Trophoblast cell (in vitro differentiated cells and primary cell): Measurements from ENCODE around the gene IVD.

Source experiments
- DNase-seq, 2 donors: peaks; one replicate each; pipeline ENCODE4 v3.0.0-alpha.2; 2016
- H2AFZ ChIP-seq: 2 replicates; pipeline ENCODE4 v1.6.1; 2013; ENCODE audit warnings: low read length, moderate library complexity, mild to moderate bottlenecking; ENCODE audit not compliant: insufficient read depth, poor library complexity
- H2AK5ac ChIP-seq: 2 replicates; pipeline ENCODE4 v1.6.1; 2013; ENCODE audit warnings: mild to moderate bottlenecking, low read length
- H2BK120ac ChIP-seq: 2 replicates; pipeline ENCODE4 v1.6.1; 2013; ENCODE audit warnings: low read length, mild to moderate bottlenecking, moderate library complexity; ENCODE audit not compliant: insufficient read depth, poor library complexity
- H2BK12ac ChIP-seq: 2 replicates; pipeline ENCODE4 v1.6.1; 2013; ENCODE audit warnings: mild to moderate bottlenecking, low read length, moderate library complexity
- H2BK5ac ChIP-seq: 2 replicates; pipeline ENCODE4 v1.6.1; 2013; ENCODE audit warnings: low read length, low read depth, moderate library complexity, mild to moderate bottlenecking; ENCODE audit not compliant: poor library complexity
- H3K14ac ChIP-seq: 2 replicates; pipeline ENCODE4 v1.6.1; 2013; ENCODE audit warnings: mild to moderate bottlenecking, low read length
- H3K18ac ChIP-seq: 2 replicates; pipeline ENCODE4 v1.6.1; 2013; ENCODE audit warnings: mild to moderate bottlenecking, low read length
- H3K23ac ChIP-seq: 2 replicates; pipeline ENCODE4 v1.6.1; 2013; ENCODE audit warnings: low read length
- H3K27ac ChIP-seq: 2 replicates; pipeline ENCODE4 v1.5.1; 2013; ENCODE audit warnings: low read depth, mild to moderate bottlenecking, inconsistent platforms, low read length, moderate library complexity
- H3K27me3 ChIP-seq: 2 replicates; pipeline ENCODE4 v1.6.1; 2013; ENCODE audit warnings: inconsistent platforms, mild to moderate bottlenecking, low read length, moderate library complexity; ENCODE audit not compliant: insufficient read depth
- H3K36me3 ChIP-seq, 2 experiments: 1 replicate in 1 of 2; 2 replicates in 1 of 2; pipeline ENCODE4 v1.6.1; 2013; ENCODE audit warnings: low read length in 2 of 2, mild to moderate bottlenecking in 2 of 2, moderate library complexity in 1 of 2; ENCODE audit not compliant: insufficient read depth in 2 of 2, control insufficient read depth in 1 of 2
- H3K4ac ChIP-seq: 2 replicates; pipeline ENCODE4 v1.6.1; 2013; ENCODE audit warnings: low read depth, mild to moderate bottlenecking, low read length, moderate library complexity
- H3K4me1 ChIP-seq, 2 experiments: 1 replicate in 1 of 2; 2 replicates in 1 of 2; pipeline ENCODE4 v1.6.1; 2013; ENCODE audit warnings: low read length in 2 of 2, mild to moderate bottlenecking in 2 of 2, moderate library complexity in 1 of 2; ENCODE audit not compliant: insufficient read depth in 2 of 2, control insufficient read depth in 1 of 2
- H3K4me2 ChIP-seq: 2 replicates; pipeline ENCODE4 v1.6.1; 2013; ENCODE audit warnings: inconsistent platforms, mild to moderate bottlenecking, low read length, moderate library complexity
- H3K4me3 ChIP-seq: 2 replicates; pipeline ENCODE4 v1.5.1; 2013; ENCODE audit warnings: mild to moderate bottlenecking, low read depth, low read length, inconsistent platforms
- H3K79me1 ChIP-seq: one replicate; pipeline ENCODE4 v1.6.1; 2013; ENCODE audit warnings: low read length
- H3K79me2 ChIP-seq: 2 replicates; pipeline ENCODE4 v1.6.1; 2013; ENCODE audit warnings: low read length, mild to moderate bottlenecking; ENCODE audit not compliant: control insufficient read depth, insufficient read depth, poor library complexity
- H3K9ac ChIP-seq: 2 replicates; pipeline ENCODE4 v1.6.1; 2013; ENCODE audit warnings: mild to moderate bottlenecking, low read length
- H3K9me3 ChIP-seq: 2 replicates; pipeline ENCODE4 v1.6.1; 2013; ENCODE audit warnings: low read depth, mild to moderate bottlenecking, control low read depth, inconsistent platforms, low read length; ENCODE audit not compliant: insufficient read depth
- H4K12ac ChIP-seq: 2 replicates; pipeline ENCODE4 v1.6.1; 2013; ENCODE audit warnings: low read depth, mild to moderate bottlenecking, low read length, moderate library complexity
- H4K8ac ChIP-seq: 2 replicates; pipeline ENCODE4 v1.6.1; 2013; ENCODE audit warnings: low read depth, mild to moderate bottlenecking, low read length, moderate library complexity
- H4K91ac ChIP-seq: one replicate; pipeline ENCODE4 v1.6.1; 2013; ENCODE audit warnings: low read depth, mild to moderate bottlenecking, low read length, moderate library complexity
- WGBS: extraction: QIAGEN DNeasy Blood & Tissue Kit; methylation state at CpG from one replicate; pipeline ENCODE4 v1.1.7; 2013; ENCODE audit warnings: missing lambda C conversion rate; ENCODE audit not compliant: insufficient read length, insufficient coverage; ENCODE audit errors: extremely low coverage; 5-methylcytosine and 5-hydroxymethylcytosine counted together

Gene IVD

GRCh38 chr15:40414816-40415215 is 9.2 kb downstream of the IVD start:
- H4K91ac ChIP-seq = no peak overlapping the region
- no peak overlapping the region for H2BK120ac ChIP-seq
- H3K9ac ChIP-seq = no peak overlapping the region
- H3K9me3 ChIP-seq = no peaks in the 10 kb centered on the region
- H3K4ac ChIP-seq = no peak overlapping the region
- H2BK12ac ChIP-seq = no peak overlapping the region
- no peaks in the 10 kb centered on the region for H3K79me2 ChIP-seq
- no peaks in the 10 kb centered on the region for H3K27me3 ChIP-seq
- no peak overlapping the region for H4K8ac ChIP-seq
- no peak overlapping the region for H4K12ac ChIP-seq
- H3K36me3 ChIP-seq = peaks cover 49 to 62% of the 10 kb centered on the region in 2 experiments
- H2BK5ac ChIP-seq = no peak overlapping the region
- no peak overlapping the region for H3K4me3 ChIP-seq
- no CpG with 5 or more reads among the region's 7 CpGs for WGBS
- no peak overlapping the region for H3K14ac ChIP-seq
- H3K23ac ChIP-seq = no peak overlapping the region
- H3K18ac ChIP-seq = no peak overlapping the region
- H2AFZ ChIP-seq = no peak overlapping the region
- no peaks in the 10 kb centered on the region for H3K4me1 ChIP-seq
- H2AK5ac ChIP-seq = no peak overlapping the region
- DNase-seq = no peak
- no peak overlapping the region for H3K27ac ChIP-seq
- H3K4me2 ChIP-seq = no peak overlapping the region
- no peaks in the 10 kb centered on the region for H3K79me1 ChIP-seq

GRCh38 chr15:40415226-40415625 is 9.6 kb downstream of the IVD start:
- Histone ChIP-seq H3K79me1 (no peaks in the 10 kb centered on the region), H2AK5ac (no peak overlapping the region)
- no CpG with 5 or more reads among the region's 10 CpGs for WGBS

GRCh38 chr15:40416056-40416455 is 10.5 kb downstream of the IVD start:
- no peak overlapping the region for H2BK5ac ChIP-seq
- H4K8ac ChIP-seq = no peak overlapping the region

More at GRCh38 chr15:40415226-40415625, 9.6 kb downstream of the IVD start:
- Histone ChIP-seq H3K14ac (no peak overlapping the region), H4K12ac (no peak overlapping the region), H3K18ac (no peak overlapping the region), H3K27ac (no peak overlapping the region), H2BK5ac (no peak overlapping the region), H3K27me3 (no peaks in the 10 kb centered on the region), H2BK120ac (no peak overlapping the region), H3K4me1 (no peaks in the 10 kb centered on the region), H3K23ac (no peak overlapping the region), H3K4me2 (no peak overlapping the region), H4K8ac (no peak overlapping the region), H3K9me3 (no peaks in the 10 kb centered on the region), H2AFZ (no peak overlapping the region), H4K91ac (no peak overlapping the region), H3K79me2 (no peaks in the 10 kb centered on the region), H3K4me3 (no peak overlapping the region), H3K9ac (no peak overlapping the region), H3K4ac (no peak overlapping the region), H3K36me3 (peaks cover 49 to 61% of the 10 kb centered on the region in 2 experiments), H2BK12ac (no peak overlapping the region)
- no peak for DNase-seq

GRCh38 chr15:40418126-40418525 is 12.5 kb downstream of the IVD start:
- no CpG with 5 or more reads among the region's 10 CpGs for WGBS
- no peak overlapping the region for H3K27ac ChIP-seq
- H3K9ac ChIP-seq = no peak overlapping the region
- H4K8ac ChIP-seq = no peak overlapping the region
- no peak overlapping the region for H2AFZ ChIP-seq
- no peak overlapping the region for H3K4me2 ChIP-seq
- H2AK5ac ChIP-seq = no peak overlapping the region
- H3K18ac ChIP-seq = no peak overlapping the region
- H3K4ac ChIP-seq = no peak overlapping the region
- peaks cover 25 to 36% of the 10 kb centered on the region in 2 experiments for H3K36me3 ChIP-seq
- DNase-seq = no peak
- H3K4me3 ChIP-seq = no peak overlapping the region
- H3K27me3 ChIP-seq = no peaks in the 10 kb centered on the region
- no peak overlapping the region for H2BK120ac ChIP-seq
- no peak overlapping the region for H2BK5ac ChIP-seq
- no peak overlapping the region for H3K14ac ChIP-seq
- no peak overlapping the region for H4K91ac ChIP-seq
- no peak overlapping the region for H2BK12ac ChIP-seq
- no peaks in the 10 kb centered on the region for H3K79me1 ChIP-seq
- peaks cover 3% of the 10 kb centered on the region in 2 experiments for H3K4me1 ChIP-seq
- H3K9me3 ChIP-seq = no peaks in the 10 kb centered on the region
- H4K12ac ChIP-seq = no peak overlapping the region
- H3K23ac ChIP-seq = no peak overlapping the region
- no peaks in the 10 kb centered on the region for H3K79me2 ChIP-seq

More at GRCh38 chr15:40416056-40416455, 10.5 kb downstream of the IVD start:
- Histone ChIP-seq H3K18ac (no peak overlapping the region), H2BK12ac (no peak overlapping the region), H3K27me3 (no peaks in the 10 kb centered on the region), H3K4me3 (no peak overlapping the region), H2AK5ac (no peak overlapping the region), H3K79me2 (no peaks in the 10 kb centered on the region), H4K12ac (no peak overlapping the region), H2BK120ac (no peak overlapping the region), H3K79me1 (no peaks in the 10 kb centered on the region), H2AFZ (no peak overlapping the region), H3K27ac (no peak overlapping the region), H3K4ac (no peak overlapping the region), H3K23ac (no peak overlapping the region), H3K9me3 (no peaks in the 10 kb centered on the region), H4K91ac (no peak overlapping the region), H3K9ac (no peak overlapping the region), H3K4me1 (no peaks in the 10 kb centered on the region), H3K4me2 (no peak overlapping the region), H3K36me3 (peaks cover 45 to 54% of the 10 kb centered on the region in 2 experiments), H3K14ac (no peak overlapping the region)
- WGBS = no CpG with 5 or more reads among the region's 14 CpGs
- DNase-seq = no peak
